Endothelial cell of umbilical vein (primary cell): ENCODE measurements around the gene GPR17. TPM values are rescaled to one million over a fixed set of nuclear protein-coding genes. Genes with fewer than 3 reads are reported as not detected.

Experiments used
- BruUV-seq: library from RNA; stranded (reverse); fragments of 400-500 nt; replicated peaks from 2 replicates; lab custom pipeline; 2021; lab: Mats Ljungman, UMichigan
- CTCF ChIA-PET: fragments of 300-600, 350-600 bp; sonication (Branson Sonifier 250); formaldehyde crosslinking; loops from one replicate; lab custom pipeline; 2021; ENCODE audit warnings: antibody characterized with exemption, inconsistent platforms; lab: Charles Lee
- POLR2A ChIA-PET: fragments of 300-600, 350-600 bp; sonication (Branson Sonifier 250); formaldehyde crosslinking; loops from one replicate; lab custom pipeline; 2021; ENCODE audit warnings: antibody characterized with exemption, inconsistent platforms; lab: Charles Lee
- DNase-seq: peaks from one replicate; pipeline ENCODE4 v3.0.0-alpha.2; 2011; ENCODE audit warnings: low read depth, low spot score
- FAIRE-seq: peaks from 2 replicates; lab custom pipeline; 2011; peaks lifted over from hg19 to GRCh38; lab: Jason Lieb, UNC
- H2AFZ ChIP-seq: 2 replicates; pipeline ENCODE4 v1.6.0; 2012; ENCODE audit warnings: low read depth, low read length, control low read depth, inconsistent platforms
- H3K27ac ChIP-seq: 2 replicates; pipeline ENCODE4 v1.5.1; 2011; ENCODE audit warnings: low read depth, mild to moderate bottlenecking, control low read depth, low read length, moderate library complexity; ENCODE audit not compliant: insufficient read depth
- H3K27me3 ChIP-seq, 2 experiments: 2 replicates each; pipeline versions ENCODE4 v1.6.0 to v1.6.1; 2011; ENCODE audit warnings: low read length in 2 of 2, mixed read lengths in 1 of 2; ENCODE audit not compliant: control insufficient read depth in 2 of 2, insufficient read depth in 2 of 2
- H3K36me3 ChIP-seq, 2 experiments: 2 replicates in 1 of 2; 3 replicates in 1 of 2; pipeline ENCODE4 v1.5.1; 2011; ENCODE audit warnings: low read length in 2 of 2, mild to moderate bottlenecking in 1 of 2, moderate library complexity in 1 of 2; ENCODE audit not compliant: control insufficient read depth in 2 of 2, insufficient read depth in 2 of 2; ENCODE audit errors: extremely low read depth in 1 of 2
- H3K4me1 ChIP-seq: 3 replicates; pipeline ENCODE4 v1.5.1; 2011; ENCODE audit warnings: mild to moderate bottlenecking, low read length; ENCODE audit not compliant: control insufficient read depth, insufficient read depth; ENCODE audit errors: extremely low read depth
- H3K4me2 ChIP-seq: 2 replicates; pipeline ENCODE4 v1.6.1; 2011; ENCODE audit warnings: low read length, control low read depth, mixed read lengths; ENCODE audit not compliant: insufficient read depth
- H3K4me3 ChIP-seq, 3 experiments: fragments of 200-600 bp in 1 of 3; sonication (generic), shearing (Covaris generic) in 1 of 3; replicated peaks in 1 of 3; 2 replicates each; pipeline ENCODE4 v1.5.1; 2011 to 2016; ENCODE audit warnings: control low read depth in 3 of 3, low read length in 3 of 3, mild to moderate bottlenecking in 2 of 3, inconsistent platforms in 1 of 3, low read depth in 1 of 3, moderate library complexity in 1 of 3; ENCODE audit not compliant: insufficient read depth in 1 of 3
- H3K79me2 ChIP-seq: 2 replicates; pipeline ENCODE4 v1.6.0; 2012; ENCODE audit warnings: low read length, inconsistent platforms; ENCODE audit not compliant: control insufficient read depth, insufficient read depth
- H3K9ac ChIP-seq: replicated peaks from 2 replicates; pipeline ENCODE3; 2011; ENCODE audit warnings: low read length, control low read depth; ENCODE audit not compliant: insufficient read depth; ENCODE audit errors: extremely low read depth
- H3K9me1 ChIP-seq: replicated peaks from 3 replicates; pipeline ENCODE4 v1.6.0; 2011; ENCODE audit warnings: mild to moderate bottlenecking, low read length; ENCODE audit not compliant: control insufficient read depth, insufficient read depth; ENCODE audit errors: extremely low read depth
- H3K9me3 ChIP-seq: replicated peaks from 2 replicates; pipeline ENCODE4 v1.5.1; 2012; ENCODE audit warnings: low read length, inconsistent platforms; ENCODE audit not compliant: control insufficient read depth, insufficient read depth
- H4K20me1 ChIP-seq: replicated peaks from 2 replicates; pipeline ENCODE3; 2011; ENCODE audit warnings: mild to moderate bottlenecking, low read length; ENCODE audit not compliant: control insufficient read depth, insufficient read depth; ENCODE audit errors: extremely low read depth
- EZH2 ChIP-seq: IDR thresholded peaks from 2 replicates; pipeline ENCODE4 v1.6.1; 2012; ENCODE audit warnings: borderline replicate concordance, low read depth, mild to moderate bottlenecking, moderate library complexity, low read length, inconsistent platforms; ENCODE audit not compliant: severe bottlenecking
- FOS ChIP-seq: IDR thresholded peaks from 2 replicates; pipeline ENCODE4 v1.6.1; 2011; ENCODE audit warnings: mild to moderate bottlenecking, low read length, moderate library complexity, borderline replicate concordance; ENCODE audit not compliant: insufficient read depth
- GATA2 ChIP-seq: IDR thresholded peaks from 2 replicates; pipeline ENCODE4 v1.7.0; 2011; ENCODE audit warnings: low read depth, mild to moderate bottlenecking, moderate library complexity, mixed read lengths, low read length; ENCODE audit not compliant: insufficient read length, insufficient read depth
- JUN ChIP-seq: IDR thresholded peaks from 2 replicates; pipeline ENCODE4 v1.6.1; 2011; ENCODE audit warnings: borderline replicate concordance, low read depth; ENCODE audit not compliant: insufficient read length, insufficient read depth
- MYC ChIP-seq: IDR thresholded peaks from one replicate; pipeline ENCODE4 v1.6.1; 2011; ENCODE audit warnings: mild to moderate bottlenecking, low read depth, low read length
- POLR2A ChIP-seq: IDR thresholded peaks from 2 replicates; pipeline ENCODE4 v1.6.1; 2012; ENCODE audit warnings: low read depth, mild to moderate bottlenecking, control low read depth, low read length
- POLR2AphosphoS5 ChIP-seq: IDR thresholded peaks from 2 replicates; pipeline ENCODE4 v1.6.1; 2012; ENCODE audit warnings: low read depth, mild to moderate bottlenecking, control low read depth, low read length, moderate library complexity; ENCODE audit not compliant: insufficient read depth
- dilution Hi-C: fragments of 300-500 bp; cut with MboI; formaldehyde crosslinking; loops from one replicate; pipeline ENCODE4 v1.15.0; 2019; ENCODE audit warnings: low sequenced_read_pairs; ENCODE audit not compliant: extremely low pct_ligation_motif_present
- intact Hi-C: fragments of 100-400 bp; cut with micrococcal nuclease; formaldehyde crosslinking; loops from one replicate; pipeline ENCODE4 v1.10.0; 2022
- polyA plus RNA-seq, 4 experiments: library from polyadenylated mRNA; depleted of rRNA in 3 of 4; stranded (reverse) in 3 of 4; unstranded in 1 of 4; fragments of >200 nt; gene quantifications; 2 replicates each; pipeline versions ENCODE4 v1.2.1 to v1.2.3, GENCODE V29; 2011 to 2012; ENCODE audit warnings: missing spikeins in 1 of 4
- total RNA-seq: library from RNA; stranded (reverse); gene quantifications from 2 replicates; pipeline ENCODE4 v1.2.3, GENCODE V29; 2021
- TF ChIP-seq, protein P1 (sequence below), 2 donors: IDR thresholded peaks; 1 replicate in 1 of 2; 2 replicates in 1 of 2; pipeline ENCODE4 v1.5.1; 2011; ENCODE audit warnings: low read length in 2 of 2, mild to moderate bottlenecking in 2 of 2, moderate library complexity in 2 of 2, control low read depth in 1 of 2, inconsistent platforms in 1 of 2, low read depth in 1 of 2; ENCODE audit not compliant: insufficient read depth in 1 of 2; ENCODE audit errors: extremely low read depth in 1 of 2
- TF ChIP-seq, protein P2 (sequence below): IDR thresholded peaks from 2 replicates; pipeline ENCODE4 v1.6.1; 2011; ENCODE audit not compliant: insufficient read depth, insufficient read length

GPR17 gene
- total and polyA plus RNA-seq, 2 donors (not counting 3 experiments of a cell fraction or from before 2014, with no cell fraction given): 0.10 TPM; not detected in 1

DNA sequence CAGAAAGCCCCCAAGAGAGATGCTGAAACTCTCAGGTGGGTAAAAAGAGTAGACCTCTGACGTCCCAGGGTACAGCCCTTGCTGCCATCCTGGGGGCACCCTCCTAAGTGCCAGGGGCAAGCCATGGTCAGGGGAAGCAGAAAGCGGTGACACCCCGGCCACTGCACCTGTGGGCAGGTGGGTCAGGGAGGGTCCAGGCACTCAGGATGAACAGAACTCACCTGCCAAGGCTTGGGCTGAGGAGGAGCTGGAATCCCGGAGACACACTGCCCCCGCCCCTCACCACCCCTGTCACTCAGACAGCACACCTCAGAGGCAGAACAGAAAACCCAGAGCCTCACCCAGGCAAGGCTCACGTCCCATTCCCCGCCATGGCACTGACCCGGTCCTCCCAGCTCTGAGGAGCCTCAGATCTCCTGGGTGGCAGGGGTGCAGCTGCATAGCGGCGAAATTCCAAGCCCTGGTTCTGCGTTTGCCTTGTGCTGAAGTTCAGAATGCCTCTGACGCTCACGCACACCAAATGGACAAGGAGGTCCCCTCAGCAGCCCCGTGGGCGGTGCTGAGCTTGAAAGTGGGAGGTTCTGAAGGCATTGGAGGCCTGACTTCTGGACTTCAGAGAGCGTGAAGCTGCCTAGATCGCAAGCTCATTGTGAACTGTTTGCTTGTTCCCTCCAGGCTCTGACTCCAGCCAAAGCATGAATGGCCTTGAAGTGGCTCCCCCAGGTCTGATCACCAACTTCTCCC lies 4.3 kb downstream of the GPR17 start:
- DNase-seq (no peak), FAIRE-seq (no peak)
- TF ChIP-seq JUN (no peak), MYC (no peak), EZH2 (no peak), POLR2AphosphoS5 (no peak), GATA2 (no peak), POLR2A (no peak), FOS (no peak)
- TF ChIP-seq, protein P1, sequence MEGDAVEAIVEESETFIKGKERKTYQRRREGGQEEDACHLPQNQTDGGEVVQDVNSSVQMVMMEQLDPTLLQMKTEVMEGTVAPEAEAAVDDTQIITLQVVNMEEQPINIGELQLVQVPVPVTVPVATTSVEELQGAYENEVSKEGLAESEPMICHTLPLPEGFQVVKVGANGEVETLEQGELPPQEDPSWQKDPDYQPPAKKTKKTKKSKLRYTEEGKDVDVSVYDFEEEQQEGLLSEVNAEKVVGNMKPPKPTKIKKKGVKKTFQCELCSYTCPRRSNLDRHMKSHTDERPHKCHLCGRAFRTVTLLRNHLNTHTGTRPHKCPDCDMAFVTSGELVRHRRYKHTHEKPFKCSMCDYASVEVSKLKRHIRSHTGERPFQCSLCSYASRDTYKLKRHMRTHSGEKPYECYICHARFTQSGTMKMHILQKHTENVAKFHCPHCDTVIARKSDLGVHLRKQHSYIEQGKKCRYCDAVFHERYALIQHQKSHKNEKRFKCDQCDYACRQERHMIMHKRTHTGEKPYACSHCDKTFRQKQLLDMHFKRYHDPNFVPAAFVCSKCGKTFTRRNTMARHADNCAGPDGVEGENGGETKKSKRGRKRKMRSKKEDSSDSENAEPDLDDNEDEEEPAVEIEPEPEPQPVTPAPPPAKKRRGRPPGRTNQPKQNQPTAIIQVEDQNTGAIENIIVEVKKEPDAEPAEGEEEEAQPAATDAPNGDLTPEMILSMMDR (IDR thresholded peaks at IDR 0.05; ENCODE audit: extremely low read depth in 1 of 2, insufficient read depth in 1 of 2, low read depth in 1 of 2, low read length in 2 of 2): no peak
- TF ChIP-seq, protein P2, sequence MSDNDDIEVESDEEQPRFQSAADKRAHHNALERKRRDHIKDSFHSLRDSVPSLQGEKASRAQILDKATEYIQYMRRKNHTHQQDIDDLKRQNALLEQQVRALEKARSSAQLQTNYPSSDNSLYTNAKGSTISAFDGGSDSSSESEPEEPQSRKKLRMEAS: no peak
- Histone ChIP-seq H3K4me2 (no peak overlapping the region), H3K9me3 (no peaks in the 10 kb centered on the region), H3K36me3 (peaks cover 0 to 6% of the 10 kb centered on the region in 2 experiments), H3K79me2 (no peaks in the 10 kb centered on the region), H3K27ac (no peak overlapping the region), H3K4me1 (peaks cover 23% of the 10 kb centered on the region), H3K4me3 (no peak overlapping the region), H3K27me3 (no peaks in the 10 kb centered on the region), H2AFZ (no peak overlapping the region), H3K9me1 (no peaks in the 10 kb centered on the region), H4K20me1 (no peaks in the 10 kb centered on the region), H3K9ac (no peak overlapping the region)
- intact Hi-C loops: no loop called here
- dilution Hi-C loops: no loop called here
- POLR2A ChIA-PET: interaction anchor here (1.3 to 1.5 kb wide), 2 partner anchors 25 to 59 kb away, joined by 3 read pairs; partner anchors contain the start of gene LIMS2
- BruUV-seq: no TSS peak
- CTCF ChIA-PET: interaction anchor here (0.5 to 12.1 kb wide), 27 partner anchors 9 to 453 kb away, joined by 3 to 424 read pairs (median 4); partner anchors contain the start of genes IWS1 and LIMS2
